IMR-90 (cell line): ENCODE data around the gene NFIX. TPM values are rescaled to one million over a fixed set of nuclear protein-coding genes. Genes with fewer than 3 reads are reported as not detected.

Experiments used
- ATAC-seq: fragments of 200-7000 bp; cut with Tn5 transposase; 2 replicates; pipeline ENCODE4 v1.9.1; 2020; ENCODE audit warnings: low read depth, mild to moderate bottlenecking, moderate library complexity
- BruUV-seq: library from RNA; stranded (reverse); fragments of 400-500 nt; replicated peaks from 2 replicates; lab custom pipeline; 2021; lab: Mats Ljungman, UMichigan
- CTCF ChIA-PET: fragments of 300-600 bp; formaldehyde crosslinking; extraction: SDS; loops from one replicate; lab custom pipeline; 2021; ENCODE audit warnings: antibody characterized with exemption; lab: Yijun Ruan, JAX
- POLR2A ChIA-PET: fragments of 300-600 bp; sonication (Branson Sonifier 250); formaldehyde crosslinking; loops from one replicate; lab custom pipeline; 2022; ENCODE audit warnings: antibody characterized with exemption; ENCODE audit not compliant: unreplicated experiment; lab: Charles Lee
- DNase-seq: peaks from one replicate; pipeline ENCODE4 v3.0.0; 2013
- H2AFZ ChIP-seq: replicated peaks from 2 replicates; pipeline ENCODE3; 2013; ENCODE audit warnings: low read length, mild to moderate bottlenecking; ENCODE audit not compliant: poor library complexity
- H2AK5ac ChIP-seq: 2 replicates; pipeline ENCODE4 v1.6.1; 2013; ENCODE audit warnings: low read depth, low read length, inconsistent platforms
- H2AK9ac ChIP-seq: replicated peaks from 2 replicates; pipeline ENCODE3; 2013; ENCODE audit warnings: mild to moderate bottlenecking, low read depth, low read length, moderate library complexity; ENCODE audit not compliant: poor library complexity
- H2BK120ac ChIP-seq: 2 replicates; pipeline ENCODE4 v1.6.1; 2013; ENCODE audit warnings: low read depth, low read length, inconsistent platforms
- H2BK15ac ChIP-seq: 3 replicates; pipeline ENCODE4 v1.6.1; 2013; ENCODE audit warnings: low read depth, low read length, inconsistent platforms
- H2BK20ac ChIP-seq: 2 replicates; pipeline ENCODE4 v1.6.1; 2013; ENCODE audit warnings: low read depth, mild to moderate bottlenecking, inconsistent platforms, low read length, moderate library complexity
- H2BK5ac ChIP-seq: 2 replicates; pipeline ENCODE4 v1.6.1; 2013; ENCODE audit warnings: mild to moderate bottlenecking, low read depth, low read length, inconsistent platforms; ENCODE audit not compliant: poor library complexity, severe bottlenecking
- H3K14ac ChIP-seq: replicated peaks from 2 replicates; pipeline ENCODE4 v1.6.1; 2013; ENCODE audit warnings: low read depth, low read length, inconsistent platforms
- H3K18ac ChIP-seq: 2 replicates; pipeline ENCODE4 v1.6.1; 2013; ENCODE audit warnings: low read depth, low read length, control low read depth
- H3K23ac ChIP-seq: 2 replicates; pipeline ENCODE4 v1.6.1; 2013; ENCODE audit warnings: low read depth, low read length, inconsistent platforms
- H3K27ac ChIP-seq: 2 replicates; pipeline ENCODE4 v1.5.1; 2013; ENCODE audit warnings: mild to moderate bottlenecking, control low read depth, low read length; ENCODE audit not compliant: insufficient read depth
- H3K27me3 ChIP-seq: 2 replicates; pipeline ENCODE4 v1.6.1; 2013; ENCODE audit warnings: low read length; ENCODE audit not compliant: control insufficient read depth, insufficient read depth
- H3K36me3 ChIP-seq: 2 replicates; pipeline ENCODE4 v1.6.1; 2013; ENCODE audit warnings: low read length, mixed read lengths; ENCODE audit not compliant: control insufficient read depth, insufficient read depth
- H3K4ac ChIP-seq: 2 replicates; pipeline ENCODE4 v1.6.1; 2013; ENCODE audit warnings: low read depth, low read length, inconsistent platforms
- H3K4me1 ChIP-seq: 2 replicates; pipeline ENCODE4 v1.6.1; 2013; ENCODE audit warnings: low read length, mixed read lengths; ENCODE audit not compliant: control insufficient read depth, insufficient read depth
- H3K4me2 ChIP-seq: 2 replicates; pipeline ENCODE4 v1.6.1; 2013; ENCODE audit warnings: low read depth, mild to moderate bottlenecking, control low read depth, low read length, moderate library complexity
- H3K4me3 ChIP-seq: 2 replicates; pipeline ENCODE4 v1.5.1; 2013; ENCODE audit warnings: low read depth, mild to moderate bottlenecking, control low read depth, low read length, moderate library complexity; ENCODE audit not compliant: insufficient read depth
- H3K56ac ChIP-seq: 2 replicates; pipeline ENCODE4 v1.6.1; 2013; ENCODE audit warnings: low read length, inconsistent platforms; ENCODE audit not compliant: insufficient read depth; ENCODE audit errors: extremely low read depth
- H3K79me1 ChIP-seq, 2 experiments: 2 replicates each; pipeline ENCODE4 v1.6.1; 2013; ENCODE audit warnings: low read length in 2 of 2, inconsistent platforms in 1 of 2, low read depth in 1 of 2
- H3K9ac ChIP-seq: 2 replicates; pipeline ENCODE4 v1.6.1; 2013; ENCODE audit warnings: low read depth, low read length, control low read depth
- H3K9me1 ChIP-seq: 2 replicates; pipeline ENCODE4 v1.6.1; 2013; ENCODE audit warnings: low read length, inconsistent platforms; ENCODE audit not compliant: insufficient read depth
- H3K9me3 ChIP-seq: 2 replicates; pipeline ENCODE4 v1.6.1; 2013; ENCODE audit warnings: low read length; ENCODE audit not compliant: control insufficient read depth, insufficient read depth
- H4K20me1 ChIP-seq: 2 replicates; pipeline ENCODE4 v1.6.1; 2013; ENCODE audit warnings: low read length, inconsistent platforms; ENCODE audit not compliant: insufficient read depth
- H4K5ac ChIP-seq: 2 replicates; pipeline ENCODE4 v1.6.1; 2013; ENCODE audit warnings: mild to moderate bottlenecking, low read depth, low read length, control low read depth
- H4K8ac ChIP-seq, 2 experiments: 2 replicates each; pipeline ENCODE4 v1.6.1; 2013; ENCODE audit warnings: low read depth in 2 of 2, low read length in 2 of 2, control low read depth in 1 of 2, inconsistent platforms in 1 of 2
- H4K91ac ChIP-seq: 2 replicates; pipeline ENCODE4 v1.6.1; 2013; ENCODE audit warnings: low read depth, low read length, inconsistent platforms; ENCODE audit not compliant: insufficient read depth
- CEBPB ChIP-seq: IDR thresholded peaks from 2 replicates; pipeline ENCODE4 v1.6.1; 2012; ENCODE audit warnings: low read depth, low read length, improper control_type of control experiment
- CHD1 ChIP-seq: IDR thresholded peaks from 2 replicates; pipeline ENCODE4 v1.6.1; 2012; ENCODE audit warnings: low read depth, low read length, improper control_type of control experiment
- FOS ChIP-seq: fragments of 150-350 bp; IDR thresholded peaks from 2 replicates; pipeline ENCODE4 v1.6.1; 2016; ENCODE audit warnings: low read depth, low read length
- MAZ ChIP-seq: IDR thresholded peaks from 2 replicates; pipeline ENCODE4 v1.6.1; 2012; ENCODE audit warnings: low read depth, mild to moderate bottlenecking, low read length, improper control_type of control experiment, moderate library complexity, borderline replicate concordance
- MXI1 ChIP-seq: IDR thresholded peaks from 2 replicates; pipeline ENCODE4 v1.6.1; 2012; ENCODE audit warnings: low read depth, mild to moderate bottlenecking, low read length, moderate library complexity, borderline replicate concordance
- NFE2L2 ChIP-seq: fragments of 150-350 bp; IDR thresholded peaks from 2 replicates; pipeline ENCODE4 v1.6.1; 2016; ENCODE audit warnings: low read depth, mild to moderate bottlenecking, low read length
- RCOR1 ChIP-seq: IDR thresholded peaks from 2 replicates; pipeline ENCODE4 v1.6.1; 2012; ENCODE audit warnings: mild to moderate bottlenecking, low read length, improper control_type of control experiment; ENCODE audit not compliant: insufficient replicate concordance
- RFX5 ChIP-seq: IDR thresholded peaks from 2 replicates; pipeline ENCODE4 v1.8.0; 2012; ENCODE audit warnings: low read depth, mild to moderate bottlenecking, low read length, moderate library complexity
- SMC3 ChIP-seq: fragments of 150-350 bp; IDR thresholded peaks from 2 replicates; pipeline ENCODE4 v1.6.1; 2016; ENCODE audit warnings: low read depth, mild to moderate bottlenecking, antibody characterized with exemption, low read length, moderate library complexity
- USF2 ChIP-seq: fragments of 150-350 bp; IDR thresholded peaks from 2 replicates; pipeline ENCODE4 v1.6.1; 2017; ENCODE audit warnings: mild to moderate bottlenecking, antibody characterized with exemption, low read length, low read depth
- WGBS, 2 experiments: methylation state at CpG; one replicate each; pipeline versions ENCODE4 v1.1.5 to v1.1.7; 2013; ENCODE audit warnings: missing lambda C conversion rate in 2 of 2; ENCODE audit not compliant: insufficient read length in 1 of 2; ENCODE audit errors: extremely low coverage in 2 of 2; 5-methylcytosine and 5-hydroxymethylcytosine counted together
- dilution Hi-C: fragments of 300-500 bp; cut with HindIII; formaldehyde crosslinking; loops from one replicate; pipeline ENCODE4 v1.14.3; 2018; ENCODE audit warnings: low sequenced_read_pairs; ENCODE audit not compliant: unreplicated experiment
- in situ Hi-C: fragments of 300-500 bp; cut with MboI; formaldehyde crosslinking; loops from 3 replicates; pipeline ENCODE4 v1.14.3; 2019; ENCODE audit warnings: low sequenced_read_pairs, inconsistent platforms, mixed read lengths
- intact Hi-C: fragments of 100-400 bp; cut with micrococcal nuclease; formaldehyde crosslinking; loops from 2 replicates; pipeline ENCODE4 v1.10.0; 2022
- polyA plus RNA-seq, 3 experiments: library from polyadenylated mRNA; depleted of rRNA; stranded (reverse); fragments of >200 nt; gene quantifications; 2 replicates each; pipeline ENCODE4 v1.2.3, GENCODE V29; 2012; ENCODE audit warnings: low replicate concordance in 1 of 3
- total RNA-seq: library from RNA; depleted of rRNA; stranded (reverse); fragments of >200 nt; gene quantifications from 2 replicates; pipeline ENCODE4 v1.2.3, GENCODE V29; 2012

NFIX gene
- total and polyA plus RNA-seq, 2 of the 4 experiments (the other 2 are of a cell fraction), result 10.2 to 47.7 TPM

- Histone ChIP-seq H3K4me1 (peaks cover 13% of the 10 kb centered on the region; the same call in 1 of the 2 replicates), H3K36me3 (peaks cover 15% of the 10 kb centered on the region), H3K14ac (no peak overlapping the region), H3K4me2 (no peak overlapping the region), H3K56ac (no peak overlapping the region), H4K8ac (no peak overlapping the region), H3K9me3 (no peaks in the 10 kb centered on the region), H2BK20ac (no peak overlapping the region), H2BK15ac (no peak overlapping the region), H2BK120ac (no peak overlapping the region), H3K79me1 (peaks cover 16 to 79% of the 10 kb centered on the region in 2 experiments), H2AK9ac (no peak overlapping the region), H2AK5ac (no peak overlapping the region; the same call in 1 of the 2 replicates), H3K4ac (no peak overlapping the region), H3K4me3 (no peak overlapping the region), H3K9me1 (peaks cover 13% of the 10 kb centered on the region), H3K23ac (no peak overlapping the region), H4K91ac (no peak overlapping the region), H3K18ac (no peak overlapping the region), H3K27me3 (no peaks in the 10 kb centered on the region), H3K27ac (no peak overlapping the region), H4K5ac (no peak overlapping the region), H3K9ac (no peak overlapping the region), H2AFZ (no peak overlapping the region), H4K20me1 (peaks cover 66% of the 10 kb centered on the region), H2BK5ac (no peak overlapping the region)
- intact Hi-C loops, result no loop called here
- dilution Hi-C loops, result no loop called here
- ATAC-seq, result no peak
- CTCF ChIA-PET, result no interaction called here
- POLR2A ChIA-PET, result interaction anchor here (0.6 kb wide), 1 partner anchor 97 kb away, joined by 7 read pairs; no protein-coding TSS in a partner anchor
- no peak for DNase-seq
- BruUV-seq, result no TSS peak
- 71% methylated on average over 1 of the region's 7 CpGs; no CpG with 5 or more reads in 1 of the 2 experiments for WGBS, 2 experiments
- in situ Hi-C loops, result no loop called here
- TF ChIP-seq NFE2L2 (no peak), MAZ (no peak), SMC3 (no peak), MXI1 (no peak), USF2 (no peak), RCOR1 (no peak), RFX5 (no peak), CEBPB (no peak), FOS (no peak), CHD1 (no peak)
These were observed 9.0 kb downstream of the NFIX start for GRCh38 chr19:13004273-13004672.
